EH (cell line): ENCODE measurements around the gene RAD51B.
A peak's percentile ranks its signal among the peaks of the same experiment; 100 is the strongest.

ENCODE experiments used
- DNase-seq: peaks from one replicate; pipeline ENCODE4 v3.0.0-alpha.2; 2015; ENCODE audit warnings: low read depth

Gene RAD51B

DNA sequence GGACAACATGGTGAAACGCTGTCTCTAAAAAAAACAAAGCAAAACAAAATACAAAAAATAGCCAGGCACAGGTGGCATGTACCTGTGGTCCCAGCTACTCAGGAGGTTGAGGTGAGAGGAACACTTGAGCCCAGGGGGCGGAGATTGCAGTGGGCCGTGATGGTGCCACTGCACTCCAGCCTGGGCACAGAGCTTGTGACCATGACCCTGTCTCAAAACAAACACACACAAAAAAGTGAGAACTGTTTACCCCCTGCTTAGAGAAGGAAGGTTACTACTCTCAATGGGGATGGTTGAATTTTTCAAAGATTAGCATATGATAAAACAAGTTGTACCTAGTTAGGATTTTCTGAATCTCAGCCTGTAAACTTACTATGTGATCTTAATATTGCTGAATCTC, 905.3 kb downstream of the RAD51B start:
- DNase-seq, result no peak

DNA sequence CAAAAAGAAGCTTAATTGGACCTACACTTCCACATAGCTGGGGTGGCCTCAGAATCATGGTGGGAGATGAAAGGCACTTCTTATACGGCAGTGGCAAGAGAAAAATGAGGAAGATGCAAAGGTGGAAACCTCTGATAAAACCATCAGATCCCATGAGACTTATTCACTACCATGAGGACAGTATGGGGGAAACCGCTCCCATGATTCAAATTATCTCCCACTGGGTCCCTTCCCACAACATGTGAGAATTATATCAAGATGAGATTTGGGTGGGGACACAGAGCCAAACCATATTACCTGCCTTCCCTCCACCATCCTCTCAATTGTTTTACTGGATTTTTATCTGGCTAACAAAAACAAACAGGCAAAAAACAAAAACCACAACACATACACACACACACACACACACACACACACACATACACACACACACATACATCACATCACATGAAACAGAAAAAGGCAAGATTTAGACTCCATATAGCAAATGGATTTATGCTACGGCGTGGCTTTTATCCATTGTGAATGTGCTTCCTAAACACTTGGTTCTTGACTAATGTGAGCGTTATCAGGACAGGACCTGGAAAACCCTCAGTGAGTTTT, 906.6 kb downstream of the RAD51B start:
- no peak for DNase-seq

DNA sequence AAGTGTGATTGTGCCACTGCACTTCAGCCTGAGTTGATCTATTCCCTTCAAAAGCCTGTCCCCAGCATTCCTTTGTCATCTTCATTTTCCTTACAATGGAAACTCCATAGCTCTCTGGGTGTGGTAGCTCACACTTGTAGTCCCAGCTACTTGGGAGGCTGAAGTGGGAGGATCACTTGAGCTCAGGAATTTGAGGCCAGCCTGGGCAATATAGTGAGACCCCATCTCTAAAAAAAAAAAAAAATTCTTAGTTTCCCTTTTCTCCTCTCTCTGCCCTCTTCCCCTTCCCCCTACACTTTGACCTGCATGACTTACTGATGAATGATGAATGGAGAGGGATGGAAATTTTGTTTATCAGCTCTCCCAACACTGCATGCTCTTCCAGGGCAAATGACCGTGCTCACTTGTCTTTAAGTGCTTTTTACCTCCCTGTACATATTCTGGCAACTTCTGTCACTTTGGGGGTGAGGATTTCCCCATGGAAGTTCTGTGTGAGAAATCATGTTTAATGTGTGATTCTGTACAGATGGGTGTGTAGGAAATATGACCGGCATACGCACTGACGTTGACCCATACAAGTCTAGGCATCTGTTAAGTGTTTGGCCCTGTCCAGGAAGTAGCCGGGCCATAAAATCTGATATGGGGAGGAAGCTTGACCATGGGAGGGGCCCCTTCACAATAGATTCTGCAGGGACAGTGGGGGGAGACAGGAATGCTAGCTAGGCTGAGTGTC, 907.9 kb downstream of the RAD51B start:
- DNase-seq, result no peak

DNA sequence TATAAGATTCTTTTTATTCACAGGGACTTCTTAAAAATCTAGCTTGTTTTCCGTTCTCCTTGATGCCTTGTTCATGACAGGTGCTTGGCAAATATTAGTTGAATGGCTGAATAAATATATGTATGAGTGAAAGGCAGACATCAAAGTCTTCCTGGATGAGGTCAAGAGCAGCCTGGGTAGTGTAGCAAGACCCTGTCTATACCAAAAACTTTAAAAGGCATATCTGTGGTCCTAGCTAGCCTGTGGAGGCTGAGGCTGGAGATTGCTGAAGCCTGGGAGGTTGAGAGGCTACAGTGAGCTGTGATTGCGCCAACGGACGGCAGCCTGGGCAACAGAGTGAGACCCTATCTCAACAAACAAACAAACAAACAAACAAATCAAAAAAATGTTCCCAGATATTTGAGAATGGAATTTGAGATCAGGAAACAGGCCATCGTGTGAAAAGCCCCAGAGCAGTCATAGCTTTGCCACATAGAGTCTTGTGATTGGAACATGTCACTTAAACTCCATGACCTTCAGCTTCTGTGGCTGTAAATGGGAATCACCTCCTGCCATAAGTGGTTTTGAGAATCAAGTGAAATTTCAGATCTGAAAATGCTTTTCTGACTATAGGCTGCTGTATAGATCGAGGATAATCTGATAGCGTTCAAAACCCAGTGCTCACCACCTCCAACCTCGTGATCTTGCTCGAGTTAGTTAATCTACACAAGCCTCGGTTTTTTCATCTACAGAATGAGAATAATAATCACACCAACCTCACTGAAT, 908.9 kb downstream of the RAD51B start:
- DNase-seq, result no peak

DNA sequence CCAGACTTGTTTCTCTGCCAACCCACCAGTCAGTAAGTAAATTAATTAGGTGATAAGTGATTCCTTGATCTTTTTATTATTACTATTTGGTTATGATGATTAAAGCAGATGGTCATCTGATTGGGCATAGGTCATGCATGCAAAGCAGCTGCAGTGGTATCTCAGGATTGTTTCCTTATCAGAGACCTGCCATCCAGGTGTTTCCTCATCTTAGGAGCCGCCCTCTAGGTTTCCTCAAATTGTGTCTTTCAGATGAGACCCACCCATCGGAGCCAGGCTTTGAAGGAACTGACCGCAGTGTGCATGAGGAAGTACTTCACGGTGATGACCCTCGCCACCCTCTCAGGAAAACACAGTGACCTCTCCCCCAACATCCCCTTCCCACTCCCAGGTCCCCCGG, 910.0 kb downstream of the RAD51B start:
- DNase-seq, result no peak

DNA sequence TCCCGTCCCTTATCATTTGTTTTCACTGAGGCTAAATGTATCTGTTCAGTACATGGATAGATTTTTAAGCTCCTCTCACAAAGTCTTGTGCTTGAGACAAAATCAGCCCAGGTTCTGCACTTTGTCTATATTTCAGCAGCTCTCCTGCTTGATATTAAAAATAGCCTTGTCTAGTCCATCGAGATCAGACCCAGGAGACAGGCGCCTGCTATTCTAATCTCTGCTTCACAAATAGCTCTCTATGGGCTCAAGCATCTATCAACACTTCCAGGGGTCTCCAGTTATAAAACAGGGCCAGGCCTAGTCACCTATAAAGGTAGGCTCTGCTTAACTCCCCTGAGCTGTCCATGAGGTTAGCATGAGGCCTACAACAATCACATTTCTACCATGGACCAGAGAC, 910.8 kb downstream of the RAD51B start:
- no peak for DNase-seq

DNA sequence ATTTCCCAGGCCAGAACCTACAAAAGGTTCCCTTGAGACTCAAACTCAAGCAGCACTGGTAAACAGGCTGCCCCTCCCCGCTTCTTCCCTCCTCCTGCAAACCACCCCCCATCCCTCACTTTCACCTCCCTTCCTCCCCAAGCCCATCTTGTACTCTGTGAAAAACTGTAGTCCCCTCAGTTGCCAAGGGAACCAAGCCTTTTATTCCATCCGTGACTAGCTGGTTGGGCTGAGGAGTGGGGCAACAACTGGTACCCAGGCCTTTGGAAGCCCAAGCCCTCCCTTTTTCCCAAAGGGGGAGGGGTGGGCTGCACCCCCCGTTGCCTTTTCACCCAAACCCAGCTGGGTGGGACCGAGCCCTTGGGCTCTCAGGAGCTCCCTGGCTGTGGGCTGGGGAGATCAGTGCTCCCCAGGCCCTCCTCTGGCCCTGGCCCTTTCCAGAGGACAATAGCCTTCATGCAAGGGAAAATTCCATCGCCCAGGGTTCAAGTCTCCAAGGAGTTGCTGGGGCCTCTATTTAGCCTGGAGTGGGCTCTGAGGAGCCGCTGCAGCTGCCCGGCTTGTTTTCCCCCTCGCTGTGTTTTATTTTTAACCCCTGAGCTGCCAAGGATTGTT, 911.3 kb downstream of the RAD51B start:
- no peak for DNase-seq

DNA sequence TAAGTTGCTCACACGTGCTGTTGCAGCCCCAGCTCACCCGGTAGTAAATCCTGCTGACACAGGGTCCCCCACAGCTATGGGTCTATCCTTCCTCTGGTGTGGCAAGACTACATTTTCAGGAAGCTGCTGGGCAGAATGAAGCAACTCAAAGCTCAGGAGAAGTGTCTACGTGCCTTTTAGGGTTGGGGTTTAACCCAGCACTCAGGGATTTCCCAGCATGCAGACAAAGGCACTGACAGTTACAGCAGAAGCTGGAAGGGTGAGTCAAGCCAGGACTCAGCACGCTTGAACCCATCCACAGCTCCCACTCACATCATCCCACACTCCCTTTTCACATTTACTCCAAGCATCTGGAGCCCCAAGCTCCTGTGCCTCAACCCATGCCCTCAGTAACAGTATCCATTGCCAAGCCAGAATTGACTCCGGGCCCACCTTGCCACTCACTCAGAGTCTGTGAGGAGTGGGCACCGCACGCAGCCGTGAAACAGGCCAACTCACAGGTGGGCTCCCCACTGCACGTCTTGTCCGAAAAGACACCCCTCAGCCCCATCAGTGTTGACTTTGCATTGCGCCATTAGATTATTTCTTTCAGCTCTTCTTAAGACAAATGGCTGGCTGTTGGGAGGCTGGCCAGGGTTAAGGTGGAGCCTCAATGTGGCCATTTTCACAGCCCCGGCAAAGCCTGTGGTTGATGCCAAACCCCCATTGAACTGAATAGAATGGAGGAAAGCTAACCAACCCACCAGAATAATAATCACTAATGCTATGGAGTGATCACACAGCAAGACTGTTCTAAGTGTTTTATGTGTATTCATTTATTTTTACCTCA, 913.7 kb downstream of the RAD51B start:
- no peak for DNase-seq

DNA sequence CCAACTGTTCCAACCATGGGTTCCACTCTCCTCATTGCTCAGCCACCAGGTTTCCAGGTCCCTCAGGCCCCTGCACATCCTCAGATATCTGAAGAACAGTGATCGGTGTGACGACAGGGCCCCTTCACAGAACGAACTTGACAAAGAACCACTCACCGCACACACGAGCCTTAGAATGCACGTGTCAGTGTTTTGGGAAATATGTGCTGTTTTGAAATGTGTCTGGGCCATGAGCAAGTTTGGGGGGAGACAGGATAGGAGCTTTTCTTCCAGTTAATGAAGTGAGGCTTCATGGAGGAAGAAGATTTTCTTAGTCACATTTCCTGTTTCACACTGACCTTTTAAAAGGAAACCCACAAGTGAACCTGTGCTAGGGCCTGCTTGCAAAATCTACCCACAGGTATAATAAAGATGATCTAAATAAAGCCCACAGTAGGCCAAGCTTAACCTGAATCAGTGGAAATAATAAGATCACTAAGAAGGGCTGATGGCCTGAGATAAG, 914.7 kb downstream of the RAD51B start:
- peak; percentile 21 for DNase-seq

DNA sequence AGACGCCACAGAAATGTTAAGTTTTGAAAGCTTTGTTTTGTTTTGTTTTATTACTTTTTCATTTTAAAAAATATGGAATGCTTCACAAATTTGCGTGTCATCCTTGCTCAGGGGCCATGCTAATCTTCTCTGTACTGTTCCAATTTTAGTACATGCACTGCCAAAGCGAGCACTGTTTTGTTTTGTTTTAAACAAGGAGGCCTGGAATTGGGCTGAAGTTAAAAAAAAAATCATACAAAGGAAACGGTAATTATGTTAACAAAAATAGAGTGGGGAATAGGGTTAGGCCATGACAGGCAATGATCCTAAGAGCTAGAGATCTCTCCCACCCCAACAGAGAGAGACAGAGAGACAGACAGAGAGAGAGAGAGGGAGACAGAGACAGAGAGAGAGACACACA, 916.3 kb downstream of the RAD51B start:
- DNase-seq, result no peak

DNA sequence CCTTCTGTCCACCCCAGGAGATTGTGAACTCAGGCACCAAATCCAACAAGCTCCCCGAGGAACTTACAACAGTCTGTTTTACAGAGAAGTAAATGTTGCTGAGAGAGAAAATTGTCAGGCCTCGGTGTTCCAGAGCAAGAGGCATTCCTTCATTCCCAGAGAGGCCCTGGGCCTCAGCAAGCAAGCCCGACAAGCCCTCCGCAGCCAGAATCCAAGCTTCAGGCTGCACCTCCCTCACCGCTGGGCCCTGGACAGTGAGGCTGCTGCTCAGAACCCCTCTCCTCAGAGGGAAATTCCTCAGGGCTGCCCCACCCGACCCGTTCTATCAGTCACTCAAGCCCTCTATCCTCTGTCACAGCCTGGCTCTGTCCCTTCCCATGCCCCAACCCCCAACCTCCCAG, 916.9 kb downstream of the RAD51B start:
- DNase-seq, result no peak

DNA sequence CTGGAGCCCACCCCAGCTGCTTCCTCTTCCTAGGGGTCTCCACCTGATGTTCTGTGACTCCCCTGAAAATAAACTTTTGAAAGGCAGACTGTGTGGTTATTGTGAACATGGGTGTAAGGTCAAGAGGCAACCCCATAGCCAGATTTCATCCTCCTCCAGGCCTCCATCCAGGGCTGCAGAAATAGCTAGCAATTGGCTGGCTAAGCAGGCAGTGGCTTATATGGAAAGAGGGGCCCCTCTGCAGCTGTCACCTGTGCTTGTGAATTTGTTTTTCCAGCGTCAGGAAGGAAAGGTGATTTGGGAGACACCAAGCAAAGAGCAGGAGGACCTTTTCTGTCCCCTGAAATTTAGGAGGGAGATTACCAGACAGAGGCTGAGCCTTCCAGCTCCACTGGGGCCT, 917.5 kb downstream of the RAD51B start:
- DNase-seq, result no peak

DNA sequence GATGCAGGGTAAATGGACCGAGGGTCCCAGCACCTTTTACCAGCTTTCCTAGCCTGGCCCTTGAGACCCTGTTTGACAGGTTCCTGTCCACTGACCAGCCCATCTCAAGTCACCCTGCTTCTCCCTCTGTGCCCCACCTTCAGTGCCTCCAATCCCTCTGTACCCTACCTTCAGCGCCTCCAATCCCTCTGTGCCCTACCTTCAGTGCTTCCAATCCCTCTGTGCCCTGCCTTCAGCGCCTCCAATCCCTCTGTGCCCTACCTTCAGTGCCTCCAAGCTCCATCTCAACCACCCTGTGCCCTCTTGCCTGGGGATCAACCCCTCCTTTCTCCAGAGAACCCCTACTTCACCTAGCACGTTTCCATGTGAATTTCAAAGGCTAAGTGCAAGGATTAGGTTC, 919.0 kb downstream of the RAD51B start:
- no peak for DNase-seq

DNA sequence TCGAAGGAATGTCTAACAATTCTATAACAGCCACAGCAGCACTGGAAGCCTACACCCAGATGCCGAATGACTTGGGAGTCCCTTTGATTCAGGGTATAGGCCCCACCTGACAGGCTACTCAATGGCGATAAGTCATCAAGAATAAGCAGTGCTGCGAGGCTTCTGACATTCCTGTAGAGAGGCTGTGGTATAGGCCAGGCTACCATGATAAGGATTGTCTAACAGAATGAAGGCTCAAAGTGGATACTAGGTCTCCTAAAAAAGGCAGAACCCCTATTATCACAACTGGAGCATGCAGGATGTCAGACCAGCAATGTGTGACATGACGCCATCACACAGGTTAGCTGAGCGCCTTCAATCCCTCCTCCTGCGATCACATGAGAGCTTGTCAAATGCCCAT, 920.1 kb downstream of the RAD51B start:
- no peak for DNase-seq

DNA sequence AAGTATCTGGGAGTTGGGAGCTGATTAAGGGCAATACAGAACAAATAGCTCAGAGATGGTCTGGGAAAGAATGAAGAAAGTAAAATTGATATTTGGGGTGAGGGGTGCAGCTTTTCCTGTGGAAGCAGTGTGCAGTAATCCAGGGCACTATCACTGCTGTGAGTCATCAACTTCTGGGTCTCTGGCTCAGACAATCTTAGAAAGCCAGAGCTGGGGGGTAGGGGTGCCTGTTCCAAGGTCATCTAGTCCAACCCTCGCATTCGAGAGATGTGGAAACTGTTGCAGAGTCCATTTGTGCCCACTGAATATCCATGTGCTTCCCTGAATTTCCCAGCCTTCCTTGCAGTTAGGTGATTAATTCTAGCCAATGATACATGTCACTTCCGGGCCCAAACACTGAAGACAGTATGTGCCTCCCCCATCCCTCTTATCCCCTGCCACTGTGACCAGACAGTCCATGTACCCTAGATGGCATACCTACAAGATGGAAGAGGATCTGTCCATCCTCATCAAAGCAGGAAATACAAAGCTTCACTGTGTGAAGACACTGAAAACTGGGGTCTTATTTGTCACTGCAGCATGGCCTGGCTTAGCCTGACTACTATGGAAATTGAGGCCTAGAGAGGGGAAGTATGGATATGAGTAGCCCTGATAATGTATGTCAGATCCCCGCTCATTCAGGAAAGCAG, 921.4 kb downstream of the RAD51B start:
- no peak for DNase-seq

DNA sequence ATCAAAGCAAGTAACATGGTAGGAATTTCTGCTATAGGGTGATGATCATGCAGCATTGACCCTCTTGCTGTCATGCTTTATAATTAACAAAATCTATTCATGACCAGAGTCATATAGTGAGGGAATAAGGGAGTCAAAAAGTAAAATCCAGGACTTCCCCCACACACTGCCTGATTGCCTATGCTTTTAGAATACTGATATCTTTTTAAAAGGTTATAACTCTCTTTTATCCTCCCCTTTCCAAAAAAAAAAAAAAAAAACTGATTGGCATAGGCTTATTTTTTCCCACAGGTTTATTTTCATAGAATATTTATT, 921.9 kb downstream of the RAD51B start:
- DNase-seq, result no peak

DNA sequence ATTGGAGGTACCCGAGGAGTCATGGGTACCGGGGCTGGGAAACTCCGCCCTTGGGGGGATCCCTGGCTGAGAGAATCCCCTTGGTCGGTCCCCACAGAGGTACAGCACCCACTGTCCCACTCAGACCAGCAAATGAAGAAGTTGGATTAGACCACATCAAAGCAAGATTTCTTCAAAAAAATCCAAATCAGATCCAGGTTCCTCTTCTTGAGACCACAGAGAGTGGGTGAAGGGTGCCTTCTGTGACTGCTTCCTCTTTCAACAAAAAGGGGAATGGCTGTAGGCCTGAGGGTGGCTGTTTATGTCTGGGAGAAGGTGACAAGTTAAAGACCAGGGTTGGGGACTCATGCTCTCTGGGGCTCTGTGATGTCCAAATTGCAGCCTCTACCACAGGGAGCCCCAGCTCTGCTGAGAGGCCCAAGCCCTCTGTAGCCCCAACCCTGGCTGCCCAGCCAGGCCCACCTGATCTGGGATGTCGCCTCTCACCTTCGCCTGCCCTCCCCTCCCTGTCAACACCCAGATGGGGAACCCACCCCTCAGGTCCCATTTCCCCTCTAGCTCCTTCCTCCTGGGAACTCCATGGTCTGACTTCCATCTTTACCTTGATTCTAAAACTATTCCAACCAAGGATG, 922.4 kb downstream of the RAD51B start:
- DNase-seq, result no peak

DNA sequence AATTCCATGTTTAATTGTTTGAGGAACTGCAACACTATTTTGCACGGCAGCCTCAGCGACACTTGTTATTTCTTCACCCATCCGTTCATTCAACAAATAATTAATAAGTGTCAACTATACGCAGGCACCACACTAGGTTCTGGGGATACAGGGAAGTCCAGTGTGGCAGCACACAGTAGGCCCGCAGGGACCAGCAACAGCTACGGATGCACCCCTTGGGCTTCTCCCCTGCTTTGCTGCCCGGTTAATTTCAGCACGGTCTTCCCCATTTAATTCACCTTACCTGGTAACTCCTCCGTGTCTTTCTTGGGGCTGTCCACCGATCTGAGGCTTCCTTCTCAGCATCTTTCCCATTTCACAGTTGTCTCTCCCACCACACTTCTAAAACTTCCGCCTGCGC, 925.0 kb downstream of the RAD51B start:
- no peak for DNase-seq

DNA sequence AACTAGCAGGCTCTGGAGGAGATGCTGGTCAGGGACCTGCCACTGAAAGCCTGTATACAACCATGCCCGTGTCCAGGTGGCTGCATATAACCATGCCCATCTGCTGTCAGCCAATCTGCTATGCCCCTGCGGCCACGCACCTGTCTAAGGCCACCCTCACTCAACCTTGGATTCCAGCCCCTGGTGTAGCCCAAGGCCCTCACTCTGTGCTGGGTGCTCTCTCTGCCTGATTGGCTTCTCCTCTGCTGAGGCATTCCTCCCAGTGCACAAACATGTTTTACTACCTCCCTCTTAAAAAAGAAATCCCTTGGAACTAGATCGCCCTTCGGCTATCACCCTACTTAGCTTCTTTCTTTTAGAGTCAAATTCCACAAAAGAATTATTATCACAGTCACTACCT, 927.8 kb downstream of the RAD51B start:
- DNase-seq, result no peak

DNA sequence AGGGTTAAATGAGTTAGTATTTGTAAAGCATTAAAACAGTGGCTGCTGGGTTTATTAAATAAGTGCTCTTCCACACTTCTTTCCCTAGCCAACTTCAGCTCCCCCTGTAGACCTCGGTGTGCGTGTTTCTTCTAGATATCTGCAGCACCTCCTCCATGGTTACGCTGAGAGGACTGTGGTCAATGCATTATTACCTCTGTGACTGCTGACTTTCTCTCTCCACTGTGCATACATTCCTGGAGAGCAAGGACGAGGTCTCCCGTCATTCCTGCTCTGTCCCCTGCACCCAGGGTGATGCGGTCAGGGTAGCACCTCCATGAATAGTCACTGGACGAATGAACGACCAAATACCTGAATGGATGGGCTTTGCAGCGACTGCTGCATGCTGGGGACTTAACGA, 928.7 kb downstream of the RAD51B start:
- no peak for DNase-seq

DNA sequence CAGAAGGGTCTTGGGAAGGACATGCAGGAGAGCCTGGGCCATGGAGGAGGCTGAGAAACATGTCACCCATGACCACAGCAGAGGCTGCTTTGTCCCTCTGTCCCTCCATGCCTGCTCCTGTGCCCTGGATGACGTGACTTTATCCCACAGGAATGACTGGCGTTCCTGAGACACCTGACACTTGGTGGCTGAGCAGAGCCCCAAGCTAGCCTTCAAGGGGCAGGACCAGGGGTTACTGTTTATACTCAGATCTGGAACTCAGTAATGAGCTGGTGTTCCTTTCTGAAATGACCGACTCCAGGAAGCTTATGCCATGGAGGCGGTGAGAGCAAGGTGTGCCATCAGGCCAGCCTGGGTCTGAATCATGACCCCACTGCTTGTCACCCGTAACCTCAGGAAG, 929.1 kb downstream of the RAD51B start:
- no peak for DNase-seq
